HG02943 (cell line): ENCODE measurements around the gene F8A3.
"Not testable (repeated sequence)": the region's sequence is repeated elsewhere in the genome, so short reads cannot be mapped to it uniquely, and the experiment has no call there.

ENCODE experiments used
- ATAC-seq: cut with Tn5 transposase; IDR thresholded peaks from one replicate; pipeline ENCODE4 v1.9.1; 2021; ENCODE audit warnings: mild to moderate bottlenecking, low read depth, moderate library complexity; ENCODE audit not compliant: unreplicated experiment

Gene F8A3

GRCh38 chrX:155458471-155458870 is at the start of gene F8A3:
Gene F8A3, minus strand, starts transcription at chrX:155458620. Its CDS starts 20 bp downstream, at chrX:155458600.
- peak; percentile 70 for ATAC-seq

DNA sequence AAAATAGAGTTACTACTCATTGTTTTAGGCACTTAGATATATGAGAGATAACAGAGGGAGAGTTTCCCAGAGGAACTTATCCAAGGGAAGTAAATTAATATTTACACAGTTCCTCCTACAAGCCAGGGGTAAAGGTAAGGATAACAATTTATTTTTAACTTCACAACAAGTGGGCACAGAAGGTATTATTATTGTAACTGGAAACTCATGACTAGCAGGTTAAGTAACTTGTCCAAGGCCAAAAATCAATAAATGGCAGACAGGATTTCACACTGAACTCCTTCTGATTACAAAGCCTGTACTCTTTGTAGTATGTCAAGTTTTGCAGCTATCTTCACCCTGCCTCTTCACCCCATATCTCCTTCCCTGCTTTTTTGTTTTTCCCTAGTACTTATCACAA is 46.9 kb upstream of the F8A3 start:
- ATAC-seq, result no peak

- not testable (repeated sequence) for ATAC-seq
Observed at GRCh38 chrX:155495134-155495533, 36.7 kb upstream of the F8A3 start.

DNA sequence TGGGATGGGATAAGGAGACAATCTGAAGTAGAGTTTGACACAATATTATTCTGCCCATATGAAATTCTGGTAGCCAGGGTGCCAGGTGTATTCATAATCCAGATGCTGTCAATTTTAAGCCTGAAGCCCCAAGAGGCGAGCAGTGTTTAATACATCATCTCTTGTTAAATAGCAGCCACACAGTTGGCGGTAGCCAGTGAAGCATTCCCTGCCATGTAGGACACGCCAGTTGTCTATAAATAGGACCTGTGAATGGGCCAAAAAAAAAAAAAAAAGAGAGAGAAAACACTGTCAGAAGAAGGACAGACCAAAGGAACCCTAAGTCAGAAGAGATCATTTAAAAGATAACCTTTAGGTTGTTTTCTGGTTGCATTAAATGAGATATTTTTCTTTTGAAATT is 33.0 kb upstream of the F8A3 start:
- not testable (repeated sequence) for ATAC-seq

DNA sequence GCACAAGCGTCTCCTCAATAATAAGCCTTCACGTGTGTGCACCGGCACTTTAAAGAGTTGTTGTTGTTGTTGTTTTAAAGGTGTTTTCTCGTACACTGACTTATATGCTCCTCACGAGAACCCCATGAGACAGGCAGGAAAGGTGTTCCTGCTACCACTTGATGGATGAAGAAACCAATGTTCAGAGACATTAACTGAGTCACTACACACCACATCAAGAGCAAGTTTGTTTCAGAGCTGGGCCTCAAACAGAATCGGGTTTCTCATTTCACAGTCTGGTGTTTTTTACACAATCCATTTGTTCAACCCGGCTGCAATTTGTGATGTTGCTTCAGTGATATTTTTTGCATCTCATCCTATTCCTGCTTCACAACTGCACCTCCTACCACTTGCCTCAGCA is 18.7 kb upstream of the F8A3 start:
- not testable (repeated sequence) for ATAC-seq

DNA sequence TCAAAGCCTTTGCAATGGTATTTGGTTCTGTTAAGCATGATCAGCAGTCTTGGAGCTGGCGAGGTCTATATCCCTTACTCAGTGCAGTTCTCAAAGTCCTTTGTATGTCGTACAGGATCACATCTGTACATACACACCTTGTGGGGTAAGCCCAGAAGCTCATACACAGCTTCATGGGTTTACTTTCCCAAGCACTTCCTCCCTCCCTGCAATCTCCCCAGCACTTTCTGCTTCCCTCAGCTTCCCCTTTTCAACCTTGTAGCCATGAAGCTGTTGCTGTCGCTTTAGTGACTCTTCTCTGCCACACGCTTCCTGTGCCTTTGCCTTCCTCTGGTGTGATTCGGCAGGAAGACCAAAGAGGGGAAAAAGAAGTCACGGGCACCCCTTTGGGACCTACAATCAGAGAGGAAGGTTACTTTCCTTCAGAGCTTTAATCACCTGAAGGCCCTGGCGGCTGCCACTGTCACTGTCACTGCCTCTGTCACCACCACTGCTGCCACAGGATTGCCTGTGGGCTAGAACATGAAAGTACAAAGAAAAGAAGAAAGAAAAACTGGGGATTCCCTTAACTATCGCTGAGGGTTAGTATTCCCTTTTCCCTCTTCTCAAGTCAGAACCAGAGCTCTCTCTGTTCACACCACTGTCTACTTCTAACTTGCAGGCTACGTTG is 8.0 kb upstream of the F8A3 start:
- peak; percentile 59 for ATAC-seq

- not testable (repeated sequence) for ATAC-seq
Observed at GRCh38 chrX:155460501-155460900, 2.1 kb upstream of the F8A3 start.

DNA sequence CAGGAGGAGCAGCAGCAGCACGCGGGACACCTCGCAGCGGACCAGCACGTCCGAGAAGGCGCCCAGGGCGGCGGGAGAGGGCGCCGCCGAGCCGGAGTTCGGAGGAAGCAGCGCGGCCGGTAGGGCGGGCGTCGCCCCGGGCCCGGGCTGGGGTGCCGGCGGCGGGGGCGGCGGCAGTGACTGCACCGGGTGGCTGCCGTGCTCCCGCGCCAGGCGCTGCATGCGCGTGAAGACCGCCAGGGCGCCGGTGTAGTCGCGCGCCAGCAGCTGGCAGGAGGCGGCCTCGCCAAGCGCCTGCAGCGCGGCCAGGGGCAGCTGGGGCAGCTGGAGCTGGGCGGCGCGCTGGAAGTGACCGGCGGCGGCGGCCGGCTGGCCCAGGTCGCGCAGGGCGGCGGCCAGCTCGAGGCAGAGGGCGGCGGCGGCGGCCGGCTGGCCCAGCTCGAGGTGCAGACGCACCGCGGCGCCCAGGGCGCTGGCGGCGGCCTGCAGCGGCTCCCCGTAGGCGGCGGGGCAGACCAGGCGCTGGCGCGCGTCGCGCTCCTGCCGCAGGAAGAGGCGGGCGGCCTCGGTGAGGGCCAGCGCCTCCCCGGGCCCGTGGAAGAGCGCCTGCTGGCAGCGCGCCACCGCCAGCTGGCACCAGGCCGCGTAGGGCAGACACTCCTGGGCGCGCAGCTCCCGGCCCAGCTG is 516 bp downstream of the F8A3 start:
- peak; percentile 62 for ATAC-seq

DNA sequence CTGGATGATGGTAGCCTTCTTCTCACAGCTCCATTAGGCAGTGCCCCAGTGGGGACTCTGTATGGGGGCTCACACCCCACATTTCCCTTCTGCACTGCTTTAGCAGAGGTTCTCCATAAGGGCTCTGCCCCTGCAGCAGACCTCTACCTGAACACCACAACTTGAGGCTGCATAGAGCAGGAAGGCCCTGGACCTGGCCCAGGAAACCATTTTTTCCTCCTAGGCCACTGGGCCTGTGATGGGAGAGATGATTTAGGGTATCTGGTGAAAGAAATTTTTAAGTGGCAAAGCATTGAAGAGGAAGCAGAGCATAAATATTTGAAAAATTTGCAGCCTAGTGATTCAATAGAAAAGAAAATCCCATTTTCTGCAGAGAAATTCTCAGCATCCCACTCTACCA is 17.3 kb downstream of the F8A3 start:
- no peak for ATAC-seq

DNA sequence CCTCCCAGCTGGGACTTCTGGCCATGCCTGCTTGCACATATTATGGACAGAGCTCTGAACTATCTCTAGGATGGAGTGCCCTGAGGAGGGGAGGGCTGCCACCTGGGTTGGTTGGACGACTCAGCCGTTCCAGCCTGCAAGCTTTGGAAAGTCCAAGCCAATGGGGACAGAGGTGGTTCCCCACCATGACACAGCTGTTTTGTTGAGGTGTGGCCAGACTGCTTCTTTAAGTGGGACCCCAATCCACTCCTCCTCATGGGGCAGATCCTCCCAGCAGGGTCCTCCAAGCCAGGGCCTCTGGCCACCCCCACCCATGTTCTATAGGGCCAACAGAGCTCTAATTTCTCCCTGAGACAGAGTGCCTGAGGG is 22.7 kb downstream of the F8A3 start:
- no peak for ATAC-seq

GRCh38 chrX:155434906-155435743 is 23.3 kb downstream of the F8A3 start:
- ATAC-seq, result no peak

DNA sequence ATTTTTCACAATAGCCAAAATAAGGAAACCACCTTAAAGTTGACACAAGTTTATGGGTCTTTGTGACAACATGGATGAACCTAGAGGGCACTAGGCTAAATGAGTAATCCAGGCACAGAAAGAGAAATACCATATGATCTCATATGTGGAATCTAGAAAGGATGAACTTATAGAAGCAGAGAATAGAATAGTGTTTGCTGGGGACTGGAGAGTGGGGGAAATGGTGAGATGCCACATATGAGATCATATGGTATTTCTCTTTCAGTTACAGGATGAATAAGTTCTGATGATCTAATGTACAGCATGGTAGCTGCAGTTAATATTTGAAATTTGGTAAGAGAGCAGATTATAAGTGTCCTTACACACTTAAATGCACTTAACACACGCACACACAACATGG is 40.7 kb downstream of the F8A3 start:
- no peak for ATAC-seq
